BJ (cell line): Measurements from ENCODE around the gene WWOX. TPM values are rescaled to one million over a fixed set of nuclear protein-coding genes. Genes with fewer than 3 reads are reported as not detected.

Experiments used
- CTCF ChIA-PET: fragments of 350-600 bp; formaldehyde crosslinking; extraction: SDS; loops from one replicate; lab custom pipeline; 2021; ENCODE audit warnings: antibody characterized with exemption, inconsistent platforms; lab: Yijun Ruan, JAX
- POLR2A ChIA-PET: fragments of 300-600 bp; sonication (Branson Sonifier 250); formaldehyde crosslinking; extraction: SDS; loops from one replicate; lab custom pipeline; 2021; ENCODE audit warnings: antibody characterized with exemption; lab: Charles Lee
- DNase-seq: peaks from one replicate; pipeline ENCODE4 v3.0.0-alpha.2; 2011; ENCODE audit warnings: low read depth
- H3K27me3 ChIP-seq: 2 replicates; pipeline ENCODE4 v1.6.0; 2011; ENCODE audit warnings: low read length; ENCODE audit not compliant: control insufficient read depth, insufficient read depth
- H3K36me3 ChIP-seq: 2 replicates; pipeline ENCODE4 v1.5.1; 2011; ENCODE audit warnings: low read length; ENCODE audit not compliant: control insufficient read depth, insufficient read depth
- H3K4me3 ChIP-seq: 2 replicates; pipeline ENCODE4 v1.5.1; 2011; ENCODE audit warnings: low read depth, mild to moderate bottlenecking, control low read depth, low read length
- polyA plus RNA-seq: library from polyadenylated mRNA; depleted of rRNA; stranded (reverse); fragments of >200 nt; gene quantifications from 2 replicates; pipeline ENCODE4 v1.2.3, GENCODE V29; 2011
- TF ChIP-seq, protein P1 (sequence below): IDR thresholded peaks from 2 replicates; pipeline ENCODE4 v1.5.1; 2011; ENCODE audit warnings: low read depth, mild to moderate bottlenecking, control low read depth, inconsistent platforms, low read length, moderate library complexity; ENCODE audit not compliant: insufficient read depth

The WWOX gene
- polyA plus RNA-seq, 1 experiment, result 3.1 TPM

DNA sequence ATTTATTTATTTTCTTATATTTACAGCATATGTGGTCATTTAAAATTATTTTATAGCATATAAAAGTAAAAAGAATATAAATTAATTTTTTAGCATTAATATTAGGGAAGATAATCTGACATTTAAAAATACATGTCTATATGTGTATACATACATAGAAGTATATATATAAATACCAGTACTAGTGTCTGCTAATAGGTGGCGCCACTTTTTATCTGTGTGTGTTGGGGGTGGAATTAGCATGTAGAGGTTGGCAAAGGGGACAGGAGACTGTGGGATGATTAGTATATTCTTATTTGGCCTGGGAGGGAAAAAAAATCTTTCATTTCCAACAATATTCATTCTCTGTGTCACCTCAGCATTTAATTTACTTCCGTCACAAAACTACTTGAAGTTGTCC, 359.1 kb downstream of the WWOX start:
- no peaks in the 10 kb centered on the region for H3K36me3 ChIP-seq
- no peaks in the 10 kb centered on the region for H3K27me3 ChIP-seq
- DNase-seq, result no peak
- no peak overlapping the region for H3K4me3 ChIP-seq
- CTCF ChIA-PET, result interaction anchor here (1.1 kb wide), 1 partner anchor 20 kb away, joined by 3 read pairs; no protein-coding TSS in a partner anchor
- TF ChIP-seq, protein P1, sequence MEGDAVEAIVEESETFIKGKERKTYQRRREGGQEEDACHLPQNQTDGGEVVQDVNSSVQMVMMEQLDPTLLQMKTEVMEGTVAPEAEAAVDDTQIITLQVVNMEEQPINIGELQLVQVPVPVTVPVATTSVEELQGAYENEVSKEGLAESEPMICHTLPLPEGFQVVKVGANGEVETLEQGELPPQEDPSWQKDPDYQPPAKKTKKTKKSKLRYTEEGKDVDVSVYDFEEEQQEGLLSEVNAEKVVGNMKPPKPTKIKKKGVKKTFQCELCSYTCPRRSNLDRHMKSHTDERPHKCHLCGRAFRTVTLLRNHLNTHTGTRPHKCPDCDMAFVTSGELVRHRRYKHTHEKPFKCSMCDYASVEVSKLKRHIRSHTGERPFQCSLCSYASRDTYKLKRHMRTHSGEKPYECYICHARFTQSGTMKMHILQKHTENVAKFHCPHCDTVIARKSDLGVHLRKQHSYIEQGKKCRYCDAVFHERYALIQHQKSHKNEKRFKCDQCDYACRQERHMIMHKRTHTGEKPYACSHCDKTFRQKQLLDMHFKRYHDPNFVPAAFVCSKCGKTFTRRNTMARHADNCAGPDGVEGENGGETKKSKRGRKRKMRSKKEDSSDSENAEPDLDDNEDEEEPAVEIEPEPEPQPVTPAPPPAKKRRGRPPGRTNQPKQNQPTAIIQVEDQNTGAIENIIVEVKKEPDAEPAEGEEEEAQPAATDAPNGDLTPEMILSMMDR, result no peak
- POLR2A ChIA-PET, result no interaction called here

DNA sequence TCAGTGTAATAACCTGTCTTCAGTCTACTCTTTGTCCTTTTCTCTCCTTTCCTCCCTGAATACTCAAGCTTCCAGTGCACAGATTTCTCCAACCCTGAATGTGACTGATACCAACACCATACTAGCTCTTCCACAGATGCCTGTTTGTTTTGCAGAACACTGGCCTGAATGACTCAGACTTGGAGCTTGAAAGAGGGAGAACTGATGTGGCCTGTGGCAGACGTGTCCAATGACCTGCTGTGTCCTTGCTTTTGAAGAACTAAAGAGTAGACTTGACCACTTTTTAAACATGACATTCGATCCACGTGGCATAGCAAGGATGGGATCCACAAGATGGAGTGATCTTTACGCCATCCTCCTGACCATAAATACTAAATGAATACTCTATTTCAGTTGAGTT, 361.0 kb downstream of the WWOX start:
- Histone ChIP-seq H3K36me3 (no peaks in the 10 kb centered on the region), H3K4me3 (no peak overlapping the region), H3K27me3 (no peaks in the 10 kb centered on the region)
- ChIA-PET CTCF (interaction anchor here (1.3 kb wide), 1 partner anchor 18 kb away, joined by 3 read pairs; no protein-coding TSS in a partner anchor), POLR2A (no interaction called here)
- TF ChIP-seq, protein P1, result no peak
- DNase-seq, result no peak

DNA sequence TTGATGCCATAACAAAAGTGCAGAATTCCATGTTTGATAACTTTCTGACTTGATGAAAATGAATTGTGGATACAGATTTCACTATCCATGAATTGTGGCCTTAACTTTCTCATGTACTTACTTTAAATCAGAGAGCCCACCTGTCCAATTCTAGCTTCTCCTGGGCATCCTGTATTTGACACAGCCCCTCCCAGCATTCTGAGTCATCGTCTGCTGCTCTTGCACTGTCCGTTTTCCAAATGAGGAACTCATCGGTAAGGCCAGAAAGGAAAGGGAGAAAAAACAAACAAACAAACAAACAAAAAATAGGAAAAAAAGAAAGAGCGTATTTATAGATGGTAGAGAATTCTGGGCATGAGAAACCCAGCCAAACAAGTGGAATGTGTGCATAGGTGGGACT, 361.6 kb downstream of the WWOX start:
- H3K36me3 ChIP-seq, result no peaks in the 10 kb centered on the region
- H3K4me3 ChIP-seq, result no peak overlapping the region
- no peak for DNase-seq
- H3K27me3 ChIP-seq, result no peaks in the 10 kb centered on the region
- TF ChIP-seq, protein P1, result no peak
- ChIA-PET POLR2A (no interaction called here), CTCF (interaction anchor here (1.3 kb wide), 1 partner anchor 18 kb away, joined by 3 read pairs; no protein-coding TSS in a partner anchor)

DNA sequence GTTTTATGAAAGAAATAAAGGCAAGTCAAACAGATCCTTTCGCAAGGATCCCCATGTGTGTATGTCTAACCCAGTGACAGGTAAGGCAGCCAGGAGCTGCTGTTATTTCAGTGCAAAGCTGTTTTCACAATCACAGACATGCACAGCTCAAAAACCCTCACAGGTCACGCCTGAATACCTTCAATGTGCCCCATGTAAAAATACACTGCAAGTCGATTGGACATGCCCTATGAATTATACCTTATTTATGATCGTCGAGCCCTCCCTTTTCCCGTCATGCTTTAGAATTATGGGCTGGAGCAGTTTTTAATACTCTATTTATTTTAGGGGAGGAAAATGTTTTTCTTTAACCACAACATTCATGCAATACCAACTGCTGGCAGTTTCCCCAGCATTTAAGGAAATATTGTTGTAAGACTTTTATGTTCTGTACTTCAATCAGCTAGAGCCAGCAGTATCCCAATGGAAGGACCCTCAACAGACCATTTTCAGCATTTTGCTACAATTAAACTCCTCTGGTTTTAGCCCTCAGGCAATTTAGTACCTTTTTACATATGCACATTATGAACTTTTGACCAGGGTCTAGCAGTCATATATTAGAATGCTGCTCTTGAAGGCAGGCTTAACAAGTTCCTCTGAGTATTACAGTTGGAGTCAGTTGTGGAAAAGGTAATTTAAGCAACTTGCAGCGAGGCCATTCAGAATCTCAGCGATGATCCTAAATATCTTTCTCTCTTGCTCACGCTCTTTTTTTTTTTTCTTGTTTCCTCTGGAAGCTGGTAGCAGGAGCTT, 362.2 kb downstream of the WWOX start:
- no peak overlapping the region for H3K4me3 ChIP-seq
- DNase-seq, result no peak
- no peaks in the 10 kb centered on the region for H3K36me3 ChIP-seq
- POLR2A ChIA-PET, result no interaction called here
- no peaks in the 10 kb centered on the region for H3K27me3 ChIP-seq
- CTCF ChIA-PET, result interaction anchor here (1.3 kb wide), 1 partner anchor 17 kb away, joined by 3 read pairs; no protein-coding TSS in a partner anchor
- TF ChIP-seq, protein P1, result no peak

DNA sequence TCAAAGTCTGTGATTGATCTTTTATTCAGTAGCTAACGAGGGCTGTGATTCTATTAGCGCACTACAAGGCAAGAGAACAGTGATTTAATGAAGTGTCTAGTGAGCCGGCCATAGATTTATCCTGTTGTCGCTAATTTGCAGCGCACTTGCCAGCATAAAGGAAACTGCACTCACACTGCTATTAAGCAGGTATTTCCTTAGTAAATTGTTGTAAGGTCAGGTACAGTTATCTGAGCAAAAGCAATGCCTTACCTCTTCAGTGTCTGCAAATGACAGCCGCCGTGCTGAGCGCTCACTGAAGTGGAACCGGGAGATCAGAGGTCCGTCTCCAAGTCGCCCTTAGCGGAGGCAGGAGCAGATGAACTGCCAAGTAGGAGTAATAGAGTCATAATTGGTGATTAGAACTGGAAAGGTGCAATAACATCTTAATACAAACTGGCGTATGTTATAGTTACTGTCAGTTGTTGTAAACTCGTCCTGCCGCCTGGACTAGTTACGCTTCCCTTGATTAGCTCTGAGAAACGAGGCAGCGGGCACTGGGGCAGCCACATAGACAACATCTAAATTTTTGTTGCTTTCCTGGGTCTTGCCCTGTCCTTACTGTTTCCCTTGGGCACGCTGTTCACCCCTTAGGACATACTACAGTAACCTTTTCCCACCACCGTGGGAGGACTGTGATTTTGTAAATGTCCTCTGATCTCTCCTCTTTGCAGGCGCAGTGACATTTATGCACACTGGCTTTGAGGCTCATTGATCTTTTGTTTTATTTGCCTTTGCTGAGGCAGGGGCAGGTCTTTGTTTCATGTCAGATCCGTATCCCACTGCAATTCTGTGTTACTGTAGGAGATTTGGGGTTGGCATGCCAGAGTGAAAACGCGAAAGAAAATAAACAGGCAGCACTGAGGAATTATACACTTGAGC, 363.1 kb downstream of the WWOX start:
- TF ChIP-seq, protein P1, result no peak
- Histone ChIP-seq H3K27me3 (no peaks in the 10 kb centered on the region), H3K36me3 (no peaks in the 10 kb centered on the region), H3K4me3 (no peak overlapping the region)
- ChIA-PET CTCF (no interaction called here), POLR2A (no interaction called here)
- DNase-seq, result no peak
